ENCODE results near the gene OR10H3.
"Not testable (repeated sequence)": the region's sequence is repeated elsewhere in the genome, so short reads cannot be mapped to it uniquely, and the experiment has no call there.

OR10H3 gene

GRCh38 chr19:15779756-15780476, 42.1 kb downstream of the OR10H3 start:
- no peak for DNase-seq (ENCODE audit: low spot score)

- no peak for DNase-seq (ENCODE audit: low spot score)
Measured at GRCh38 chr19:15780610-15781418, 43.0 kb downstream of the OR10H3 start.

- no peak for DNase-seq (ENCODE audit: low spot score)
Measured at GRCh38 chr19:15781661-15782060, 43.9 kb downstream of the OR10H3 start.

GRCh38 chr19:15782211-15782610, 44.4 kb downstream of the OR10H3 start:
- DNase-seq (ENCODE audit: low spot score) = no peak

GRCh38 chr19:15782896-15783295, 45.1 kb downstream of the OR10H3 start:
- DNase-seq (ENCODE audit: low spot score) = not testable (repeated sequence)

GRCh38 chr19:15787611-15788155, 49.9 kb downstream of the OR10H3 start, which contains the start of gene OR10H5:
TSS of gene OR10H5 (plus strand) at chr19:15787661. CDS start at chr19:15794049, 6,388 bp downstream.
- DNase-seq (ENCODE audit: low spot score) = no peak

- no peak for DNase-seq (ENCODE audit: low spot score)
Measured at GRCh38 chr19:15788594-15789270, 50.9 kb downstream of the OR10H3 start.

GRCh38 chr19:15790096-15790495, 52.3 kb downstream of the OR10H3 start:
- DNase-seq (ENCODE audit: low spot score) = no peak

All from hepatic stellate cell (primary cell).